ENCODE results near the gene MR1. TPM values are rescaled to one million over a fixed set of nuclear protein-coding genes. Genes with fewer than 3 reads are reported as not detected.
A peak's percentile ranks its signal among the peaks of the same experiment; 100 is the strongest.
"Not testable (repeated sequence)": the region's sequence is repeated elsewhere in the genome, so short reads cannot be mapped to it uniquely, and the experiment has no call there.

The MR1 gene
- total and polyA plus RNA-seq, 3 donors from 2014 or later = 5.8 to 8.6 (median 7.1) TPM

DNA sequence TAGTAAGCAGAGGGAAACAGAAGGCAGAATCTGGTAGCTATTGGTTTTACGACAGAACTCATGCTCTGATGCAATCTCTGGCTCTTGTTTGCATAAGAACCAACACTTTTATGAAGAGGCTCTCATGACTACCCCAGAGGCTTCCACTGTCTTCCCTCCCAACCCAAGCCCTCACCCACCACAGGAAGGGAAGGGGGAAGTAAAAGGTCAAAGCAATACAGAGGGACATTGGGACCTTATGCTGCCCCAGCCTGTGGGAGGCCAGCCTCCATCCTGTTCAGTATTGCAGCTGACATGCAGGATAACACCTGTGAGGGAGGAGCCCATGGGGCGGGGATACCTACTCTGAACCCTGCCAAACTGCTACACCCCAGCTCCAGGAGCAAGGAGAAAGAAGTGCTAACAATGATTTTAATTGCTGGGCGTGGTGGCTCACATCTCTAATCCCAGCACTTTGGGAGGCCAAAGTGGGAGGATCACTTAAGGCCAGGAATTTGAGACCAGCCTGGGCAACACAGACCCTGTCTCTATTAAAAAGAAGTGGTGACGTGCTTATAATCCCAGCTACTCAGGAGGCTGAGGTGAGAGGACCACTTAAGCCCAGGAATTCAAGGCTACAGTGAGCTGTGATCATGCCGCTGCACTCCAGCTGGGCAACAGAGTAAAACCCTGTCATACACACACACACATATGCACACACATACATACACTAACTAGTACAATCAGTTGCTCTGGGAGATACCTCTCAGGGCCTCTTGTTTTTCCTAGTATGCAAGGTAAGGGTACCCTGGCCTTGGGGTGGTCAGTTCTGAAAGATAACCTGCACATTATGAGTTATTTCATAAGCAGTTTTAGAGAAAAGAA is 9.5 kb downstream of the MR1 start:
- H3K27ac ChIP-seq = no peak overlapping the region
- WGBS, 2 donors = 67 to 95% methylated on average over 5 of the region's 5 CpGs
- intact Hi-C loops (cut with DNase I; ENCODE audit: low total_unique reads) = no loop called here

DNA sequence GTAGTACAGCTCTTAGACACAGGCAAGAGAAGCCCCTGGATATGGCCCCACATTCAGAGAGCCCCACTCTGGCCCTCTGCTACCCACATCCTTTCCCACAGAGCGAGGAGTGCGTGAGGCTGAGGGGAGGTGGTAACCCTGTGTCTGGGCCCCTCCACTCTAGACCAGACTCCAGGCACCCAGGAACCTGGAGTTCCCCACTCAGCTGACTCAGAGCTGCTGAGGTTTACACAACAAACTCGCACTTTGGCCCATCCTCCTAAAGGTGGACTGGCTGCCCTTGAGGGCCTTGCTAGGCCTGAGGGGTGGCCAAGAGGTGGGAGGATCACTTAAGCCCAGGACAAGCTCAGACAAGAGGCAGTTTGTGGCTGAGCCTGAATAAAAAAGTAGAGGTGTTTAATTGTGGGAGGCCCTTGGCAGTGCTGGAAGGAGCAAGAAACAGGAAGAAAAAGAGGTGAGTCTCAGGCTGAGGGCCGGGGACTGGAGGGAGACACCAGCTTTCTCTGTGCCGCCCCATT is 10.7 kb downstream of the MR1 start:
- H3K27ac ChIP-seq = no peak overlapping the region
- no peak for TF ChIP-seq POLR2A (IDR thresholded peaks at IDR 0.05)
- TF ChIP-seq, protein P1, sequence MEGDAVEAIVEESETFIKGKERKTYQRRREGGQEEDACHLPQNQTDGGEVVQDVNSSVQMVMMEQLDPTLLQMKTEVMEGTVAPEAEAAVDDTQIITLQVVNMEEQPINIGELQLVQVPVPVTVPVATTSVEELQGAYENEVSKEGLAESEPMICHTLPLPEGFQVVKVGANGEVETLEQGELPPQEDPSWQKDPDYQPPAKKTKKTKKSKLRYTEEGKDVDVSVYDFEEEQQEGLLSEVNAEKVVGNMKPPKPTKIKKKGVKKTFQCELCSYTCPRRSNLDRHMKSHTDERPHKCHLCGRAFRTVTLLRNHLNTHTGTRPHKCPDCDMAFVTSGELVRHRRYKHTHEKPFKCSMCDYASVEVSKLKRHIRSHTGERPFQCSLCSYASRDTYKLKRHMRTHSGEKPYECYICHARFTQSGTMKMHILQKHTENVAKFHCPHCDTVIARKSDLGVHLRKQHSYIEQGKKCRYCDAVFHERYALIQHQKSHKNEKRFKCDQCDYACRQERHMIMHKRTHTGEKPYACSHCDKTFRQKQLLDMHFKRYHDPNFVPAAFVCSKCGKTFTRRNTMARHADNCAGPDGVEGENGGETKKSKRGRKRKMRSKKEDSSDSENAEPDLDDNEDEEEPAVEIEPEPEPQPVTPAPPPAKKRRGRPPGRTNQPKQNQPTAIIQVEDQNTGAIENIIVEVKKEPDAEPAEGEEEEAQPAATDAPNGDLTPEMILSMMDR (IDR thresholded peaks at IDR 0.05) = no peak
- 78 to 89% methylated on average over 3 to 5 of the region's 5 CpGs for WGBS, 2 donors
- intact Hi-C loops (cut with DNase I; ENCODE audit: low total_unique reads) = no loop called here
- no peak for DNase-seq
- H3K27me3 ChIP-seq = no peaks in the 10 kb centered on the region
- no peaks in the 10 kb centered on the region for H3K4me1 ChIP-seq
- H3K4me3 ChIP-seq = no peak overlapping the region
- no peaks in the 10 kb centered on the region for H3K36me3 ChIP-seq (ENCODE audit: low read depth, missing control alignments)
- H3K9me3 ChIP-seq = no peaks in the 10 kb centered on the region

More for the DNA sequence above, 9.5 kb downstream of the MR1 start:
- Histone ChIP-seq H3K36me3 (ENCODE audit: low read depth, missing control alignments) (no peaks in the 10 kb centered on the region), H3K4me3 (no peak overlapping the region), H3K27me3 (no peaks in the 10 kb centered on the region), H3K9me3 (no peaks in the 10 kb centered on the region), H3K4me1 (no peaks in the 10 kb centered on the region)
- DNase-seq = no peak
- TF ChIP-seq POLR2A (IDR thresholded peaks at IDR 0.05) = no peak
- TF ChIP-seq, protein P1 (IDR thresholded peaks at IDR 0.05) = no peak

DNA sequence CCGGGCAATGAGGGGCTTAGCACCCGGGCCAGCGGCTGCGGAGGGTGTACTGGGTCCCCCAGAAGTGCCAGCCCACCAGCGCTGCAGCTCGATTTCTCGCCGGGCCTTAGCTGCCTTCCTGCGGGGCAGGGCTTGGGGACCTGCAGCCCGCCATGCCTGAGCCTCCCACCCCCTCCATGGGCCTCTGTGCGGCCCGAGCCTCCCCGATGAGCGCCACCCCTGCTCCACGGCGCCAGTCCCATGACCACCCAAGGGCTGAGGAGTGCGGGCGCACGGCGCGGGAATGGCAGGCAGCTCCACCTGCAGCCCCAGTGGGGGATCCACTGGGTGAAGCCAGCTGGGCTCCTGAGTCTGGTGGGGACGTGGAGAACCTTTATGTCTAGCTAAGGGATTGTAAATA is 12.2 kb downstream of the MR1 start:
- H3K4me1 ChIP-seq; DNase-seq; H3K36me3 ChIP-seq (ENCODE audit: low read depth, missing control alignments); H3K27me3 ChIP-seq; H3K27ac ChIP-seq; H3K9me3 ChIP-seq; intact Hi-C loops (cut with DNase I; ENCODE audit: low total_unique reads): not testable (repeated sequence)
- WGBS, 2 donors = 60 to 89% methylated on average over 2 to 22 of the region's 22 CpGs
- H3K4me3 ChIP-seq = peak overlapping the region in 1 of 2 donors; percentile 23

DNA sequence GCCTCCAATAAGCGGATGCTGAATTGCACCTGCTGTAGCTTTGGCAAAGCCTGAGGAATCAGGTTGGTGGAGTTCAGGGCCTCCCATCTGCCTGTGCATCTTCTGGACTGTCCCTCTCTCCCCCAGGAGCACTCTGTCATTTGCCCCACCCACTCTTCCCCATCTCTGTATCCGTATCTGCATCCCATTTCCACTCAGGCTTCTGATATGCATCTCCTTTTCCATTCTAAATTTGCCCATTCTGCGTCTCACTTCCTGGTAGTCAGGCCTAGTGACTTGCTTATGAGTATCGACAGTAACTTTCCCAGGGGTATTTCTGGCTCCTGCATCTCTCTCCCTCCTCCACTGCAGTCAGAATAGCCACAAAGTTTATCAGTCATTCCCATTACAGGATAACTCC is 15.6 kb downstream of the MR1 start:
- TF ChIP-seq, protein P1 (IDR thresholded peaks at IDR 0.05) = no peak
- WGBS, 2 donors = 80 to 92% methylated on average over 3 to 4 of the region's 4 CpGs
- H3K36me3 ChIP-seq (ENCODE audit: low read depth, missing control alignments) = no peaks in the 10 kb centered on the region

DNA sequence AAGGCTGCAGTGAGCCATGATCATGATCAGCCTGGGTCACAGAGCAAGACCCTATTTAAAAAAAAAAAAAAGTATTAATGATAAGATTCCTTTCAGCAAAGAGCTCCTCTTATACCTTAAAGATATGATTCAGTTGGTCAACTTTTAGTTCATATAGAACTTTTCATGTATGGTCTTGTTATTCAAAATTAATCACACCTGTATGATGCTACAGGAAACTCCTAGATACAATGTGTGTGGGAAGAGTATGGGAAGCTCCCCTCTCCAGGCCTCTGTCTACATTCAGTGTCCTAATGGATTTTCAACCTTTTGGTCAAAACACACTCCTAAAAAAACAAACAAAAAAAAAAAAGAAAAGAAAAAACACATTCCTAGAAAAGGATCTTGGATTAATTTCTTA is 17.1 kb downstream of the MR1 start:
- Histone ChIP-seq H3K4me1 (no peaks in the 10 kb centered on the region), H3K9me3 (no peaks in the 10 kb centered on the region), H3K36me3 (ENCODE audit: low read depth, missing control alignments) (no peaks in the 10 kb centered on the region), H3K27me3 (no peaks in the 10 kb centered on the region), H3K4me3 (no peak overlapping the region), H3K27ac (no peak overlapping the region)
- TF ChIP-seq, protein P1 (IDR thresholded peaks at IDR 0.05) = no peak
- TF ChIP-seq POLR2A (IDR thresholded peaks at IDR 0.05) = no peak
- intact Hi-C loops (cut with DNase I; ENCODE audit: low total_unique reads) = no loop called here
- no peak for DNase-seq

More for the DNA sequence above, 15.6 kb downstream of the MR1 start:
- DNase-seq = no peak
- H3K27me3 ChIP-seq = no peaks in the 10 kb centered on the region
- H3K9me3 ChIP-seq = no peaks in the 10 kb centered on the region
- no peaks in the 10 kb centered on the region for H3K4me1 ChIP-seq
- intact Hi-C loops (cut with DNase I; ENCODE audit: low total_unique reads) = no loop called here
- H3K4me3 ChIP-seq = no peak overlapping the region
- no peak overlapping the region for H3K27ac ChIP-seq

All from testis (tissue), 3 donors.